Adrenal gland (tissue), 5 donors: Measurements from ENCODE around the gene UST.

Experiments
- CTCF ChIP-seq, 6 experiments: fragments of 450-650 bp in 4 of 6; fragments of 200-600 bp in 2 of 6; sonication (generic) in 1 of 6; IDR thresholded peaks; 1 replicate in 5 of 6; 2 replicates in 1 of 6; pipeline versions ENCODE4 v1.5.1 to v1.8.0; 2016 to 2021; ENCODE audit warnings: antibody characterized with exemption in 6 of 6, mild to moderate bottlenecking in 2 of 6, moderate library complexity in 1 of 6
- POLR2A ChIP-seq, 2 donors: fragments of 450-650 bp; IDR thresholded peaks; one replicate each; pipeline ENCODE4 v1.6.1; 2017; ENCODE audit warnings: antibody characterized with exemption in 2 of 2, mild to moderate bottlenecking in 2 of 2, moderate library complexity in 1 of 2
- donor health status: DM: no; HTN: no; CAD: no.

GRCh38 chr6:148926478-148926877 is 179.6 kb downstream of the UST start:
- TF ChIP-seq CTCF (IDR thresholded peaks at IDR 0.05) (no peak), POLR2A (IDR thresholded peaks at IDR 0.05) (no peak)
